CD4-positive, alpha-beta T cell treated with Interleukin-15 for 4 hours (primary cell): Measurements from ENCODE around the gene KIF18B.

Experiments used
- DNase-seq: peaks from one replicate; pipeline ENCODE4 v3.0.0-alpha.2; 2020; ENCODE audit warnings: low spot score

KIF18B gene

DNA sequence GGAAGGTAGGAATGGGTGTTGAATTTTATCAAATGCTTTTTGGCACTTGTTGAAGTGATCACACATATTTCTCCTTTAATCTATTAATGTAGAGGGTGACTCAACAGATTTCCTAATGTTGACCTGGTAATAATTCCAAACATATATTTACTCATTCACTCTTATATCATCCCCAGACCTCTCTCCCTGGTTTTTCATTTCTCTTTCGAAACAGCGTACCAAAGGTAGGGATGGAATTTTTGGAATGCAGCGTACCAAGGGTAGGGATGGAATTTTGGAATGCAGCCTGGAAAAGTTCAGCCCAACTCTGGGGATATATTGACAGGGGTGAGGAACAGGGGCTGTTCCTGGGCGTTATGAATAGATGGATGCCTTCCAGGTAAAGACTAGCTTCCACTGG lies 7.3 kb downstream of the KIF18B start:
- no peak for DNase-seq

DNA sequence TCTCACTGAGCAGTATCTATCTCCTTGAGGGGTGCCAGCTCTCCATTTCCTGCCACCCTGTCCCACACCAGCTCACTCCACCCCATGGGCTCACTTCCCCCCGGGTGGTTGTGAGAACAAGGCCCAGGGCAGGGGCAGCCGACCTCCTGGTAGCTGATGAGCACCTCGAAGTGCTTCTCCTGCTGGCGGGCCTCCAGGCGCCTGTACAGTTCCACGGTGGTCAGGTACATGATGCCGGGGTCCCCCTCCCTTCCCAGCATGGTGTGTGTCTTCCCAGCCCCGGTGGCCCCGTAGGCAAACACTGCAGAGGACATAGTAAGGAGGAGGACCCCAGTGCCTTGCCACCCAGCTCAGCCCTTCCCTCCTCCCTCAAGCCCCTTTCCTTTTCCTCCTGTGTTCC lies 12.5 kb downstream of the KIF18B start:
- DNase-seq, result no peak

DNA sequence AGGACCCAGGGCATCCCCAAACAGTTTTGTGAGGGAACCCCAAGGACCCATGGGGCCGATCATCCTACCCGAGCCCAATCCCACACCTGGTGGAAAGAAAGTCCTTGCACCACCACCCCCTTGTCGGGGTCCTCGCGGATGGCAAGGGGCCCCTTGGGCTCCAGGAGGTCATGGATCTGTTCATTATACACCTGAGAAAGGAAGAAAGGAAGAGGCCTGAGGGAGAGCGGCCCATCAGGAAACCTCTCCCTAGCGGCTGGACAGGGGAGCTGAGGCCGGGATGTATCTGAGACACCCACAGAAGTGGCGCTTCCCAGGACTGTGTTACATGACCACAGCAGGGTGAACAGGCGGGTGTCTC lies 12.8 kb downstream of the KIF18B start:
- DNase-seq, result no peak

DNA sequence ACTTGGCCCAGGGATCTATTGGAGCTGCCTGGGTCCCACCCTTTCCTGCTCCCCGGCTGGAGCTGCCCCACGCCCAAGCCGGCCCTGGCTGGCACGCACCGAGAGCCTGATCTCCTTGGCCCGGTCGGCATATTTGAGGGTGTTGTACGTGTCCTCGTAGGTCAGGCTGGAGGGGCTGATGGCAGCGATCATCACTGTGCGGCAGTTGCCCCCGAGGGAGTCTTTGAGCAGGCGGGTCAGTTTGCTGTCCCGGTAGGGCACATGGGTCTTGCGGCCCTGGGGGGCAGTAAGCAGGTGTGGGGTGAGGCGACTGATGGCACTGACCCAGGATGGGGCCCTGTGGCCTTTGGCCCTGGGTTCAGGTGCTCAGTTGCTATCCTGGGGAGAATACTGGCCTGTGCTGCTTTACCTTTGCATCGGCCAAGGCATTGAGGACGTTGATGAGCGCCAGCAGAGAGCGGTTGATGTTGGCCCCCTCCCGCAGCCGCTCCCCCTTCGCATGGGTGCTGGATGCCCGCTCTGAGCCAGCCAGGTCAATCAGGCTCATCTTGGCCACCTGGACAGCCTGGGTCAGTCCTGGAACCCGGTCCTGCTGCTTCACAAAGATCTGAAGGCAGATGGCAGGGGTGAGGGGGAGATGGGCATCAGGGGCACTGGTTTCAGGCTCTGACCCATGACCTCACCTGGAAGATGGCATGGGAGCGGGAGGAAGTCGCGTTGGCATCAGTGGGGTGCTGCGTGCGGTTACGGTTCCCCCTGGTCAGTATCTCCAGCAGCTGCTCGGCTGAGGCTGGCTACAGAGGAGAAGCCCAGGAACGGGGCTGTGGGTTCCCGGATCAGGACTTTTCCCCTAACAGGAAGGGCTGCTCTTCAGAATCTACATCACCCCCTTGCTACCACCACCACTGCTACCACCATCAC lies 13.5 kb downstream of the KIF18B start:
- DNase-seq, result no peak

DNA sequence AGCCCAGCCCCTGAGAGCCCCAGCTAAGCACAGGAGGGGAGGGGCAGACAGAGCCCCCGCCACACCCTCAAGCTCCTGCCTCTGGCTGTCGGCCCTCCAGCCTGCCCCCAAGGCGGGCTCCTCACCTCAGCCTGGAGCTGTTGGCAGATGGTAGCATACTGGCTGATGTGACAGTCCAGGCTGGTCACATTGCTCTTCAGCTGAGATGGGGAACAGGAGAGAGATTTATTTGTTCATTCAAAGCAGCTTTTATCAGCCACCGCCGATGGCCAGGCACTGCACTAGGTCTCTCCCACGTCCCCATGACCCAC lies 14.8 kb downstream of the KIF18B start:
- no peak for DNase-seq

DNA sequence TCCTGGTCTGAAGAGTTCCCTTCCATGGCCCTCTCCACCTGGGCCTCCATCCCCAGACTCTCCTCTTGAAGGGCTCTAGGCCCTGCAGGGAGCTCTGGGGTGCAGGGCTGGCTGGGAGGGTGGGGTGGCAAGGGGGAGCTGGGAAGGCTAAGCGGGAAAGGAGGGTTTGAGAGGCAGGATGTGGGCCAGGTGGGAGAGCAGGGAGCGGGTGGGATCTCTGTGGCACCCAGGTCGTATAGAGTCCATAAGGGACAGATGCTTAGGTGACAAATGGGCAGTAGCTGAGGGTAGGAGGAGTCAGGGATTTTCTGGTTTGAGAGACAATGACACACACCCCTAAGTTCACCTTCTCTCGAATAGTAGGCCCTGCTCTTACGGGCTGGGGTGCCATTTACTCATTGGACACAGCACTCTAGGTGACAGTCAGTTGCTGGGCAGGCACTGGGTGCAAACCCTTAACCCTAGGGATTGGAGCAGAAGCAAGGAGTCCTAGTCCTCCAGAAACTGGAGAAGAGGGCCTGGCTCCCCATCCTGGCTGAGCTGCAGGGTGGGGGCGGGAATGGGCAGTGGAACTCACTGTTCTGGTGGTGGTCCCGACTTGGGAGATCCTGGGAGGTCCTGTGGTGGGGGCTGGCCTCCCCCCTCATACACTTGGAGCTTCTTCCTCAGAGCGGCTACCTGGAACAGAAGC lies 15.3 kb downstream of the KIF18B start:
- DNase-seq, result no peak

DNA sequence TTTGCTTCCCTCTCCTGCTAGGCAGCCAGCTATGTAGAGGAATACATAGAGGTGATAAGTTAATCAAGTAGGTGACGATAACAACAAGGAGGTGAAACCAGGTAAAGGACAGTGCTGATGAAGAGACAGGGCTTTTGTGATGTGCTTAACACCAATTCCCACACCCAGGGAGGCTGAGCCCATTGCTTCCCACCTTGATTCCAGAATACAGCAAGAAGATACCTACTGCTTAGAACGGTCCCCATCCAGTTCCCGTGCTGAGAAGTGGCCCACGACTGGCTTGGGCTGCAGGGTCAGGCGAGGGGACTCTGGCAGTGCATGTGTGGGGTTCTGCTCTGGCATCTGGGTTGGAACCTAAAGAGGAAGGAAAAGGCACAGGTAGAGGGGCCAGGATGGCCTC lies 16.2 kb downstream of the KIF18B start:
- DNase-seq, result no peak

DNA sequence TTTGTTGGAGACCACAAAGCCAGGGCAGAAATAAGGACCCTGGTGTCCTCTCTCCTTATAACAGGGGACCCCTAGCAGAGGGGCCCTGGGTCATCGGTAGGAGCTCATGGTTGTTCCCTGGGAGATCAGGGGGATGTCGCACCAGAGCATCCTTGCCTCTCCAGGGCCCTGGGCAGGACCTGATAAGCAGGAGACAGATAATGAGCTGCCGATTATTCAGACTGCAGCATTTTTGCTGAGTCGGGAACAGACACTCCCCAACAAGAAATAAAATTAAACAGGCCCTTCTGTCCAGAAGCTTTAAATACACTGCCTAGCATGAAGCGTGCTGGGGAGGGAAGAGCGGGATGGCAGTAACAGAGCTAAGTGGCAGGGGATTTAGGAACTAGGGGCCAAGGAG lies 16.9 kb downstream of the KIF18B start:
- no peak for DNase-seq

DNA sequence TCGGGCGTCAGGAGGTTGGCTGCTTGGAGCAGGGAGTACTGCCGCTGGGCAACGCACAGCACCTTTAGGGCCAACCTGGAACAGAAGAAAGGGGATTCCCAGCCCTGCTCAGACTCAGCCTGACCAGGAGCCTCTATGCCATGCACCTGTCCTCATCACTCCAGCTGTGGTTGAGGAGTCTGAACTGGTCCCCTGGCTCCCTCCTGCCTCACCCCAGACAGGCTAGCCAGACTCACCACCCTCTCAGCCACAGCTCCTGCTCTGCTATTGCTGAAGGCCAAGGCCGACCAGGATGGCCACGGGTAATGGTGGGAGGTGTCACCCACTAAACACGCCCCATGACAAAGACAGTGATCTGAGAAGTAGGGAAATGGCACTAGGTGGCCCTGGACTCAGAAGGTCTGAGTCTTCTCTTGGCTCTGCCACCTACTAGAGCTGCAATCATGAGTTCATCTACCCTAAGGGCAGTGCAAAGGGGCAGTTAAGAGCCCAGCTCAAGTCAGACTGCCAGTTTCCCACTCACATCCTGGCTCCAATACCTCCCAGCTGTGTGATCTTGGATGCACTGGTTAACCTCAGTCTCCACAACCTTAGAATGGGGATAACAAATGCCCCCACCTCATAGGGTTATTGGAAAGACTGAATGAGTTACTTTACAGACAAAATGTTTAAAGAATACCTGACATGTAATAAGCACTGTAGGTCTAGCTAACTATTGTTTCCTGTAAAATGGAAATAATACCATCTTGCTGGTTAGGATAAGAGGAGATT lies 18.4 kb downstream of the KIF18B start:
- DNase-seq, result no peak

DNA sequence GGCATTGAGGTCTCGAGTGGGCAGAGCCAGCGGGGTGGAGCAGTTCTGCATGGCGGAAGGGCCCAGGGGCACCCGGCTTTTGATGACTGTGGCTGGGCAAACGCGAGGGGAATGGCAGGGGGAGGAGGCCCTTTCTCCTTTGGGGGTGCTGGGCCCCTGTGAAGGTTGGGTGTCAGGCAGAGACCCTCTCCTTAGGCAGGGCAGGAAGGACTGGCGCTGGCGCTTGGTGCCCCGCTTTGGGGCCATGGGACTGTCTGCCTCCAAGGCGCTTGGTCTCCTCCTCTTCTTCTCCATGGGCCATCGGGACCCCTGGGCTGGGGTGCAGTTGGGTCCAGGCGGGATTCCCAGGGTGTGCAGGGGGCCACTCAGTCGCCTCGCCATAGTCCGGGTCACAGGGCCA lies 19.4 kb downstream of the KIF18B start:
- DNase-seq, result no peak

DNA sequence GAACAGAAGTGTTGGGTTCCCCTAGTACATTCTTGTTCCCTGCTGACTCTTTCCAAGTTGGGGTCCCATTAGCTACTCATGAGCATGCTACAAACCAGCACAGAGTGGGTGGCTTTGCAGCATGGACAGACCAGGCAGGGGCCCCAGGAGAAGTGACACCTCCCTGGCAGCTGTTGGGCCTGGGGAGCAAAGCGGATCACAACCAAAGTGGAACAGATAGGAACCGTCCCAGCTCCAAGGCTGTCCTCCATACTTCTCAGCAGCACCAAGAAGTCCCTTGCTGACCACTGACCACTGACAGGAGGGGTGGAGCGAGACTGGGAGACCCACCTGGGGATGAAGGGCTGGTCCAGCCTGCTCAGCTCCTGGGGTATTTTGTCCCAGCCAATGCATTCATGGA lies 19.9 kb downstream of the KIF18B start:
- DNase-seq, result no peak

DNA sequence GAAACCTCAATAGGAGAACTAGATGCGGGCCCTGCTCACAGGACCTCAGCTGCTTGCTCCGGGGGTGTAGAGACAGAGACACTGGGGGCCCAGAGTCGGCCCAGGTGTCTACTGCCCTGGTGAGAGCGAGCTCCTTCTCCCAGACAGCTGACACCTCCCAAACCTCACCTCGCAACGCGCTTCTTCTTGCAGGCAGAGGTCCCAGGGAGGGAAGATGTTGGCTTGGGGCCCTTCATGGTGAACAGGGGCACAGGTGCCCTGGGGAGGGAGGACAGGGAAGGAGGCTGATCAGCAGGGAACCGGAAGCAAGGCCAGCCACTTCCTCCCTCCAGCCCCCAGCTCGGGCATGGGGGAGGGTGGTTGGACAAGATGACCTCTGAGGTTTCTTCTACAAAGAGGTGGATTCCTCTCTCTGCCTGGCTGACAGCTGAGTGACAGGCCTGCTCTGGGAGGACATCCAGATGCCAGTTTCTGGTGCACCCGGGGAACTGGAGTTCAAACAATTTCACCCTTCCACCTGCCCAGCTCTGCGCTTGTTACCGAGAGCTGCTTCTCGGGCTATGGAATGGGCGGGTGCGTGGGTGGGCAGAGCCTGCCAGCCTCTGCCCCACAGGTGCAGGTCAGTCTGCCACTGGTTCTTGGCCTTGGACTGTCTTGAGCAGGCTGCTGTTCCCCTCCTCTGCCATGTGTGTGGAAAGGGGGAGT lies 20.6 kb downstream of the KIF18B start:
- DNase-seq, result no peak

DNA sequence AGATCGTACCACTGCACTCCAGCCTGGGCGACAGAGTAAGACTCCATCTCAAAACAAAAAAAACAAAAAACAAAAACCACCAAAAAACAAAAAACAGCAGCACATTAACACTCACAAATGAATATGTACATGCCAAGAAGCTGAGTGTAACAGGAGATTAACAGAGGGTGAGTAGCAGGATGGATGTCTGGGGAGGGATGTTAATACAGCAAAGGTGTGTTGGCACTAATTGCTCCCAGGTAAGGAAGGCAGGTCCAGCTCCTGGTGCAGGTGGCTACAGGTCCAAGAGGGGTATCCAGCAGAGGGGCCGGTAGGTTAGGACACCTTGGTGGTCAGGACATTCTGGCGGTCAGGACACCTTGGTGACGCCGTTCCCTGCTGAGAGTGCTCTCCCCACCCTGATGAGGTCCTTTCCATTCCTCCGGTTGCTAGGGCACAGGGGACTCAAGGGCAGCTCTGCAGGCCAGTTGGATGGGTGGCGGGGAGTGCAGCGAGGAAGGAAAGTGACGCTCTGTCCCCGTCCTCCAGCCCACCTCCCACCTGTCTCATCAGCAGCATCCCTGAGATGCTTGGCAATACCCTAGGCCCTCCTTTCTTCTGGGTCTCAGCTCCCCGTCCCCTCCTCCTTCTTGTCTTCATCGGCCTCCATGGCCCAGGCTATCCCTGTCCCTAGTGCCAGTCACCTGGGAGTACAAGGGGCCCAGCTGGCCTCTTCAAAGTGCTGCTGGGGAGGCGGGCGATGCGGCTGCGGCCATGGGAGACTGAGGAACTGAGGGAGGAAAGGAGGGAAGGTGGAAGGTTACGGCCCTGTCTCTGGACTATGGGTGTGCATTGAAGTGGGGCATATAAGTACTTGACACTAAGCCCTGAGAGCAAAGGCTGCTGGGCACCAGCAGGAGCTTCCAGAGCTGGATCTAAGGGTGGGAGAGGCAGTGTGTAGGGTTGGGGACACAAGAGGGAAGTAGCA lies 21.6 kb downstream of the KIF18B start:
- DNase-seq, result no peak

DNA sequence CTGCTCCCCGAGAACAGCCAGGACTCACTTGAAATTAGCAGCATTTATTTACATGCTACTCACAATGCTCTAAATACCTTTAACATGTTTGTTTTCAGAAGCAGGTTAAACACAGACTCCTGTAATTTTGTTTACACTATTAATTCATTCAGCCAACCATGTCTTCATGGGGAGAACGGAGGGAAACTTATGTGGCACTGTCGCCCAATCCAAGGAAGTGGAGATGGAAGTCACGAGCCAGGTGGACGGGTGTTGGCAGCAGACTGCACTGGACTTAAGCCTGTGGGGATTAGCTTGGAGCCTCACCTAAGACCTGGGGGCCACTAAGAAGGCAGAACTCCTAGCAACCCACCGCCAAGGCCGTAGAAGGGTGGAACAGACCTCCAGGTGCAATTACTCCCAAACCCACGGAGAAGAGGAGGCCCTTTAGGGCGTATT lies 23.4 kb downstream of the KIF18B start:
- no peak for DNase-seq

DNA sequence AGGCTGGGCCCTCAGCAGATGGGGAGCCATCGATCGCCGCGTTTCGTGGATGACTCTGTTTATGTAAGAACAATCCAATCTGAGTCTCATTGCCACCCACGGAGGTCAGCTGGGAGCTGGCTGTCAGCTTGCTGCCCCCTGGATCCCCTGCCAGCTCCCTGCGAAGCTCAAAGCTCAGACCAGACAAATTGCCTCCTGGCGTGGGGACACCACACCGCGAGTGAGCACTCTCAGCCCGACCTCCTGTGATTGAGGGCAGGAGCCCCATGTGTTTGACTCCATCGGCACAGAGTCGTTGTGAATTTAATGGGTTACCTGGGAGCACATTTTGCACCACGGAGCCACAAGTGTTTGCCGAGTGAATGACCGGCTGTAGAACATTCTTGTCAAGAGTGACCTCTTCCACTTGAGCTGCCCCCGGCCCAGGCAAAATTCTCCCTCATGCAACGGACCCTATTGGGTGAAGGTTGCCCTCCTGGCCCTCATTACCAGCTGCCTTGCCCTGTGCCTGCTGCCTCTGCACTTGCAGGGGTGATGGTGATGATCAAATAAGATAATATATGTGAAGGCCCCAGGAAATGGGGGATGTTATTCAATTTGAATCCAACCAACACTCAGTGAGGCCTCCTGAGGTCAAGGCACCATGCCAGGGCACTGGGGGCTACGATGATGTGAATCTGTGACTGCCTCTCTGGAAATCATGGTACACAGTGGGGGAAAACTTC lies 24.7 kb downstream of the KIF18B start:
- DNase-seq, result no peak

DNA sequence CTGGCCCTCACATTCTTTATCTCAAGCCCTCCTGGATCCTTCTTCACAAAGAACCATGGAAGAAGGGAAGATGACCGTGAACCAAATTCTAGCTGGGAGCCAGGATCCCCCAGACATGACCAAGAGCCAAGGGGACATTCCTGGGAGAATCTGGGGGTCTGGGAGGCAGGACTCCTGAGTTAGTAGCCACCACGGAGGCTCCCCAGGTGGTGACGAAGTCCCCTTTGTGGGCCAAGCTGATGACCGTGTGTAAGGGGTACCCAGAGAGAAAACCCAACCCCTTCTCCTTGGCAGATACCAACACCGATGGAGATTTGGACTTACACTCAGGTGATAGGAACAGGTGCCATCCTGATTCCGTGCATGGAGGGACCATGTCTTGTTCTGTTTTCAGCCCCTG lies 25.4 kb downstream of the KIF18B start:
- no peak for DNase-seq

DNA sequence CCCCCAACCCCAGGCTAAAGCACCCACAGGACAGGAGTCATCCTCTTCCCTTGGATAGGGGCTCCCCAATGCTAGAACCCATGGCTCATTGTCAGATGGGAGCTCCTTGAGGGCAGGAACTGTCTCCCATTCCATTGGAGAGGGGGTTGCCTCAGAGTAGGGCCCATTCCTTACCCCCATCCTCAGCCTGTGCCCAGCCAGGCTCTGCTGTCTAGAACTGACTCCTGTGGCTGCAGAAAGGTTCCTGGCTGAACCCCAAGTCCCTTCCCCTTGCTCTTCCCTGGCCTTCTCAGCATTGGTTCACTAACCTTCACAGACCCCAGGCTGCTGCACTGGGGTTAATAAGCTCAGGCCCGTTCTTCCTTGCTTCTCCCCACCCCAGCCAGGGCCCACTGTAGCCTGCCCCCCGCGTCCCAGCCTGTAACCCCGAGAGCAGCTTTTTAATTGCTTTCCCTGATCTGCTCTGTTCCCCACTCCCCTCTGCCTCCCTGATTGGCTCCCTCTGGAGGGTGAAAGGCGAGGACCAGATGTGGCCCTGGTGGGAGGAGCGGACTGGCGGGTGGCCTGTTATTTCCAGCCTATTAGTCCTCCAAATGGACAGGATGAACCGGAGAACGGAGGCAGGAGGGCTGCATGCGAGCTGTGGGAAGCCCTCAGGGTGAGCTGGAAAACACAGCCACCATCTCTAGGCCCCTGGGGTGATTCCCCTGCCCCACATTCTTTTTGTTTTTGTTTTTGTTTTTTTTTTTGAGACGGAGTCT lies 26.3 kb downstream of the KIF18B start:
- no peak for DNase-seq

DNA sequence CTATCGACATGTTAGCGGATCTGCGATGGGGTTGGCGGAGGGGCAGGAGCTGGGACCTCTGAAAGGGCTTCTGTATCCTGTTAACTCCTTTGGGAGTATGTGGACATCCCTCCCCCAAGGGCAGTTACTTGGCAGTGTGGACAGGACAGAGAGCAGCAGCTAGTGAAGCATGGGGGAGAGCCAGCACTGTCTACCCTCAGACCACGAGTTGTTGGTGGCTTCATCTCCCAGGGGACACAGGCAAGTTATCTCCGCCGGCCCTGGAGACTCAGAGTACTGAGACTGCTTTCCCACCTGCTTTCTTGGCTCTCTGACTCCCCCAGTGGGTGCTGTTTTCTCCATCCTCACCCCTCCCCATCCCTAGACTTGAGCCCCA lies 27.0 kb downstream of the KIF18B start:
- DNase-seq, result no peak

DNA sequence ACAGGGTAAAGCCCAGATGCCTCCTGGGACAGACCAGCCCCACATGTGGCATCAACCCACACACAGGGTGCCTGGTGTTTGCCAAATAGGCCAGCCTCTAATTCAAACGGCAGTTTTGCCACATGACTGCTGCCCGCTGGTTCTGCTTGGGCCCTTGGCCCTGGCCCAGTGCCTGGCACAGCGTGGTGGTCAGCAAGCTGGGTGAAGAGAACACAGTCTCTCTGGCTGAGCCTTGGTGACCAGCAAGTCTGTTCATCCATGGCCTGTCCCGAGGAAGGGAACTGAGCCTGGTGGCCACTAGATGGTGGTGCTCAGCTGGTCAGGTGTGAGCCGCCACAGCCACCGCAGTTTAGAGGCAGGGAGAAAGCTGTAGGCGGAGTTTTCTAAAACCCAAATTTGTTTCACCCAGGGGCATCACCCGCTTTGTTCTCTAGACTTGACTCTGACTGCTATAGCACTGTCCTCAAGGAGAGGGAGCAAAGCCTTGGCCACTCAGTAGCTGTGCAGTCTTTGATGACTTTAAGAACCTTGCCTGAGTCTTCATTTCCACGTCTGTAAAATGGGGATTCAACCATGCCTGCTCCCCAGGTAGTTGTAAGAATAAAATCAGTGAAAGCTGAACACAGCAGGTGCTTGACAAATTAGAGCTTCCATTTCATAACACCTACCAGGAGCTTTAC lies 27.5 kb downstream of the KIF18B start:
- DNase-seq, result peak; percentile 55
